ENCODE measurements around the gene CEP290.

GRCh38 chr12:88141774-88142609 is at the start of gene CEP290, which contains the start of gene TMTC3:
- no peak for TF ChIP-seq CTCF (IDR thresholded peaks at IDR 0.05; ENCODE audit: poor library complexity, severe bottlenecking)
- peak; percentile 17 for TF ChIP-seq REST (IDR thresholded peaks at IDR 0.05; ENCODE audit: borderline replicate concordance)
- peak; percentile 11 for TF ChIP-seq SMC3 (conservative IDR thresholded peaks at IDR 0.05; ENCODE audit: poor library complexity)
- peak; percentile 16 for TF ChIP-seq RAD21 (conservative IDR thresholded peaks at IDR 0.05)

Measured in neural cell (in vitro differentiated cells).